Brain pericyte (primary cell): ENCODE results near the gene FGF21.
"Not testable (repeated sequence)": the region's sequence is repeated elsewhere in the genome, so short reads cannot be mapped to it uniquely, and the experiment has no call there.

Source experiments
- DNase-seq: peaks from one replicate; pipeline ENCODE4 v3.0.0-alpha.2; 2012; ENCODE audit warnings: low read depth, low spot score

The FGF21 gene

DNA sequence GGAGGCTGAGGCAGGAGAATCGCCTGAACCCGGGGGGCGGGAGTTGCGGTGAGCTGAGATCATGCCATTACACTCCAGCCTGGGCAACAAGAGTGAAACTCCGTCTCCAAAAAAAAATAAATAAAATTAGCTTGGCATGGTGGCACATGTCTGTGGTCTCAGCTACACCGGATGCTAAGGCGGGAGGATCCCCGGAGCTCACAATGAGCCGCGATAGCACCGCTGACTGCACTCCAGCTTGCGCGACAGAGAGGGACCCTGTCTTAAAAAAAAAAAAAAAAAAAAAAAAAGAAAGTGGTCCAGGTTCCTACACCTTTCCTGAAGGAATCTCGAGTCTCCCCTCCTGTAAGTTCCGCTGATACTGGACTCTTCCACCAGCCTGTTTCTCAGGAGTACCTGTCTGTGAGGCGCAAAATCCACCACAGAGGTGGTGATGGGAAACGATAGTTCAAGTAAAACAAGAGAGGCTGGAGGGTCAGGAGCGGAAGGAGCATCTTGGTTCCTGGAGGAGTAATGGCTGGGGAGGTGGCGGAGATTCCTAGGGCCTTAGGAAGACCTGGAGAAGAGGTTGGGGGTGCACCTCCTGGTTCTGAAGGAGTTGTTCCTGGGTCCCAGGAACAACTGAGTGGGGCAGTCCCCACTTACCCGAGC, 3.4 kb upstream of the FGF21 start:
- no peak for DNase-seq

GRCh38 chr19:48752496-48753365, 2.6 kb upstream of the FGF21 start, which contains the start of gene FUT1:
TSS of gene FUT1 (minus strand) at chr19:48752641. CDS start at chr19:48751281, 1,360 bp downstream.
- no peak for DNase-seq

- DNase-seq = no peak
Observed at GRCh38 chr19:48755787-48756186, 463 bp downstream of the FGF21 start.

GRCh38 chr19:48756212-48756611, 888 bp downstream of the FGF21 start:
- no peak for DNase-seq

GRCh38 chr19:48756686-48757085, 1.4 kb downstream of the FGF21 start:
- no peak for DNase-seq

DNA sequence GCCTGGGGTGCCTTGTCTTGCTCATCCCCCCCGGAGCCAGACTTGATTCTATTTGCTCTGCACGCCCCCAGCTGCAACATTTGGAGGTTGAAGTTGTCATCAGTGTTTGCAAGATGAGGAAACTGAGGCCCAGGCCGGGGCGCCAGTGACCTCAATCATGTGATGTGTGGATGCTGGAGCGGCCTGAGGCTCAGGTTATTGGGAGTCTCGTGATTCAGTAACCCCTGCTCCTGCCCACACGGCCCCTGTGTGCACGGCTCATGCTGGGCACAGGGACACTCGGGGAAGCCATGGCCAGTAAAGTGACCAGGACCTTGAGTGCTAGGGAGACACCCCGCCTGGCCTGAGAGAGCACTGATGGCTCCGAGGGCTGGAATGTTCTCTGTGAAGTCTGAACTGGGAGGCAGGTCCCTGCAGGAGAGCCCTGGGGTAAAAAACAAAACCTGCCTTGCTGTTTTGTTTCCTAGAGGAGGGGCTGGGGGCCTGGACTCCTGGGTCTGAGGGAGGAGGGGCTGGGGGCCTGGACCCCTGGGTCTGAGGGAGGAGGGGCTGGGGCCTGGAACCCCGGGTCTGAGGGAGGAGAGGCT, 1.9 kb downstream of the FGF21 start:
- DNase-seq = no peak

- DNase-seq = no peak
Observed at GRCh38 chr19:48757741-48758144, 2.4 kb downstream of the FGF21 start.

- no peak for DNase-seq
Observed at GRCh38 chr19:48760504-48761205, 5.3 kb downstream of the FGF21 start.

GRCh38 chr19:48765816-48766215, 10.5 kb downstream of the FGF21 start:
- DNase-seq = not testable (repeated sequence)

DNA sequence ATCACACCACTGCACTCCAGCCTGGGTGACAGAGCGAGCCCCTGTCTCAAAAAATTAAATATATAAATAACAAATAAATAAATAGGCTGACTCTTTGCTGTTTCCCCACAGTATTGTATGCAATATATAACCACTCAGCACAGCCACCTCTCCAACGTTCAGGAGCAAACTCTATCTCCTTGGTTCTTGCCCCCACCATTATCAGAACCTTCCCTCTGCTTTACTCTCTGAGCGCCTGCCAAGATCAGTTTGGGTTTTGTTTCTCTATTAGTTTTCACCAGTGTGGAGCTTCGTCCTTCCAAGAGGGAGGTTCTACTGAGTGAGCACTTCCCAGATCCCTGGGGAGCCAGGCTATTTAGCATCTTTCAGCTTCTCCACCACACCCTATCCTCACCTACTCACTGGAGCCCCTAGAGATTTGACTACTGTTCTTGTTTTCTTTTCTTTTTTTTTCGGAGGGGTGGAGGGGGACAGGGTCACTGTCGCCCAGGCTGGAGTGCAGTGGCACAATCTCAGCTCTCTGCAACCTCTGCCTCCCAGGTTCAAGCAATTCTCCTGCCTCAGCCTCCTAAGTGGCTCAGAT, 12.9 kb downstream of the FGF21 start:
- DNase-seq = not testable (repeated sequence)

DNA sequence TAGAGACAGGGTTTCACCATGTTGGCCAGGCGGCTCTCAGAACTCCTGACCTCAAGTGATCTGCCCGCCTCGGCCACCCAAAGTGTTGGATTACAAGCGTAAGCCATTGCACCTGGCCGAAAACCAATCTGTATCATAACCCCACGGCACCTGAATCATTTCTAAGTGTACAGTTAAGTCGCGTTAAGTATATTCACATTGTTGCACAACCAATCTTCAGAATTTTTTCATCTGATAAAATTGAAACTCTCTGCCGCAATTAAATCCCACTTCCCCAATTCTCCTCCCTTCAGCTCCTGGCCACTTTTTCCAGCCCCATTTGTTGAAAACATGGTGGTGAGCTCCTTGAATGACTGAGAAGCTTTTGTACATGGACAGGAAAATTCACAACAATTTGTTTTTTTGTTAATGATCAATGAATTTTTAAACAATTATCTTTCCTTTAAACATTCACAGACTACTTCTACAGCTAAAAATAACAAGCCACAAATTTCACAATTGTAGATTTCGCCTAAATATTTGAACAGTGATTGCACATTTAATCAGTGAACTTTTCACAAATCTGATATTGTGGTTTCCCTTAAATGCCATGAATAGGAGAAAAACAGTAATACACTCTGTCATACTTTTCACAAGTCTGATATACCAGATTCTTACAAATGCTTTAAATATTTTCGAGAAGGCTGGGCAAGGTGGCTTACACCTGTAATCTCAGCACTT, 13.8 kb downstream of the FGF21 start:
- no peak for DNase-seq

GRCh38 chr19:48770266-48770665, 14.9 kb downstream of the FGF21 start:
- DNase-seq = no peak

- DNase-seq = no peak
Observed at GRCh38 chr19:48770734-48771472, 15.6 kb downstream of the FGF21 start.

- DNase-seq = no peak
Observed at GRCh38 chr19:48772503-48772953, 17.2 kb downstream of the FGF21 start.

DNA sequence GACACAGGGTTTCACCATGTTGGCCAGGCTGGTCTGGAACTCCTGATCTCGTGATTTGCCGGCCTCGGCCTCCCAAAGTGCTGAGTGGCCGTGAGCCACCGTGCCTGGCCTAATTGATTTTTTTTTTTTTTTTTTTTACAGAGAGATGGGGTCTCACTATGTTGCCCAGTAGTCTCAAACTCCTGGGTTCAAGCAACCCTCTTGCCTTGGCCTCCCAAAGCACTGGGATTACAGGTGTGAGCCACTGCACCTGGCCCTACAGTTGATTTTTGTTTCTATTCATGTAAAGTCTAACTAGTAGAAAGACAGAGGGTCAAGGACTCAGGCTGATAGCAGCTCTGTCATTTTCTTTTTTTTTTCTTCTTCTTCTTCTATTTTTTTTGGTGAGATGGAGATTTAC, 21.8 kb downstream of the FGF21 start:
- DNase-seq = no peak

DNA sequence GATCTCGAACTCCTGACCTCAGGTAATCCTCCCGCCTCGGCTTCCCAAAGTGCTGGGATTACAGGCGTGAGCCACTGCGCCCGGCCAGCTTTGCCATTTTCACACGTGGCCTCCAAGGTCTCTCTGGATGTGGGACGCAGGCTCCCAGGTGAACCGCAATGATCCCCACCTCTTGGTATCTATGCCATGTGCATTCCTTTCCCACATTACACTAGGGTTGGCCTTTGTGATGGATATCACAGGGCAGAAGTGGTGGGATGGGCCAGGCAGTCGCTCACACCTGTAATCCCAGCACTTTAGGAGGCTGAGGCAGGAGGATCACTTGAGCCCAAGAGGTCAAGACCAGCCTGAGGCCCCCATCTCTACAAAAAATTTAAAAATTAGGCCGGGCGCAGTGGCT, 22.4 kb downstream of the FGF21 start:
- DNase-seq = no peak

DNA sequence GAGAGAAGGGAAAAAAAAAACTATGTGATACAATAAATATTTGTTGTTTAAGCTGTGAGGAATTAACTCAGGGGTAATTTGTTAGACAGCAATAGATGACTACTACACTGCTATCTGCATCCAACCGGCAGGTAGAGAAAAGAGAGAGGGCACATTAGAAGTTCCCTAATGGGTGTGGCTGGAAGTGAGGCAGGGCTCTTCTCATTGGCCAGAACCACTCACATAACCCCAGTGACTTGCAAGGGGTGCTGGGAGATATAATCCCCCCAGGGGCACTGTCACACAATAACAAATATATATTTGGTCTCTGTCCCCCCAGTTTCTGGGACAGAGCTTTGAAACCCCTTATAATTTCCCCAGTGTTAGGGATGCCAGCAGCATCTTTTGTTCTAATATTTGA, 24.3 kb downstream of the FGF21 start:
- DNase-seq = no peak

DNA sequence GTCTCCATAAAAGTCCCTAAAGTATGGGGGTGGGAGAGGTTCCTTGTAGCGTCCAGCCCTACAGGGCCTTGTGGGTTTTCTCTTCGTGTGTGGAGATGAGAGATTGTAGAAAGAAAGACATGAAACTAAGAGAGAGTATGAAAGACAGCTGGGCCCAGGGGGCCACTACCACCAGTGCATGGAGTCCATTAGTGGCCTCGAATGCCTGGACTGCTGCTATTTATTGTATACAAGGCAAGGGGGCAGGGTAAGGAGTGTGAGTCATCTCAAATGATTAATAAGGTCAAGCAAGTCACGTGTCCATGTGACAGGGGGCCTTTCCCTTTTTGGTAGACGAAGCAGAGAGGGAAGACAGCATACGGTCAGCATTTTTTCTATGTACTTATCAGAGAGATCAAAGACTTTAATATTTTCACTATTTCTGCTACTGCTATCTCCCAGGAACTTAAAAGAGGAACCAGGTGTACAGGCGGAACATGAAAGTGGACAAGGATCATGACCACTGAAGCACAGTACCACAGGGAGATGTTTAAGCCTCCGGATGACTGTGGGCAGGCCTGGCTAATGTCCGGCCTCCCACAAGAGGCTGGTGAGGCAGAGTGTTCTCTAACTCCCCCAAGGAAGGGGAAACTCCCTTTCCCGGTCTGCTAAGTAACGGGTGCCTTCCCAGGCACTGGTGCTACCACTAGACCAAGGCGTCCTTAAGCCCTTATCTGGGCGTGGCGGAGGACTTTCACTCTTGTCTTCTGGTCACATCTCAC, 25.5 kb downstream of the FGF21 start:
- DNase-seq = no peak

DNA sequence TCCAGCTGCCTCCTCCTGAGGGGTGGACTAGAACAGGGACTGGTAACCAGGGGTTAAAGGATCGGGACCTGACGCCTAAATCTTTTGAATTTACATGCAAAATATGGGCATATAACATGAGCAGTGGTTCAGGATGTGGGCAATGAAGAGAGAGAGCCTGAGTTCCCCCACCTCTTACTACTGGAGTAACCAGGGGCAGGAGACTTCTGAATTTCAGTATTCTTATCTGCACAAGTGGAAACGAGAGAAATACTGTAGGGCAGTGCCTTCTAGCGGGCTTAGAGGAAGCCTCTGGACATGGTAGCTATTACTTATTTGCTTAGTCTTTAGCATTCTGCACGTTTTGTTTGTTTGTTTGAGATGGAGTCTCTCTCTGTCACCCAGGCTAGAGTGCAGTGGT, 29.2 kb downstream of the FGF21 start:
- no peak for DNase-seq
